SJCRH30 (cell line): ENCODE measurements around the gene KIAA0040. TPM values are rescaled to one million over a fixed set of nuclear protein-coding genes. Genes with fewer than 3 reads are reported as not detected.

ENCODE experiments used
- DNase-seq, 2 experiments: peaks; one replicate each; pipeline ENCODE4 v3.0.0-alpha.2; 2015 to 2020
- H3K27ac ChIP-seq: fragments of 250-450 bp; sonication (Bioruptor Pico); 2 replicates; pipeline ENCODE4 v1.5.1; 2020; ENCODE audit warnings: mild to moderate bottlenecking, moderate library complexity
- H3K27me3 ChIP-seq: fragments of 250-450 bp; sonication (Bioruptor Pico); 2 replicates; pipeline ENCODE4 v1.5.1; 2020; ENCODE audit warnings: mild to moderate bottlenecking, moderate library complexity
- H3K36me3 ChIP-seq: fragments of 250-450 bp; sonication (Bioruptor Pico); 2 replicates; pipeline ENCODE4 v1.5.1; 2020; ENCODE audit warnings: mild to moderate bottlenecking, moderate library complexity
- H3K4me1 ChIP-seq: fragments of 250-450 bp; sonication (Bioruptor Pico); 2 replicates; pipeline ENCODE4 v1.5.1; 2020; ENCODE audit warnings: mild to moderate bottlenecking, moderate library complexity
- H3K4me3 ChIP-seq: fragments of 250-450 bp; sonication (Bioruptor Pico); 2 replicates; pipeline ENCODE4 v1.5.1; 2020; ENCODE audit warnings: mild to moderate bottlenecking, moderate library complexity
- H3K9me3 ChIP-seq: fragments of 250-450 bp; sonication (Bioruptor Pico); replicated peaks from 2 replicates; pipeline ENCODE4 v1.5.1; 2020; ENCODE audit warnings: mild to moderate bottlenecking, moderate library complexity
- total RNA-seq: library from RNA; depleted of rRNA; stranded (reverse); fragments of >200 nt; shearing (Covaris generic); gene quantifications from 2 replicates; pipeline ENCODE4 v1.2.3, GENCODE V29; 2014

The KIAA0040 gene
- total RNA-seq, 1 experiment from 2014 or later: 1.7 TPM

GRCh38 chr1:175209493-175209921, 16.9 kb upstream of the KIAA0040 start:
- H3K27ac ChIP-seq: peak overlapping the region; percentile 53
- H3K9me3 ChIP-seq: no peaks in the 10 kb centered on the region
- no peak for DNase-seq
- no peaks in the 10 kb centered on the region for H3K27me3 ChIP-seq
- peaks cover 29% of the 10 kb centered on the region for H3K4me1 ChIP-seq
- no peak overlapping the region for H3K4me3 ChIP-seq
- no peaks in the 10 kb centered on the region for H3K36me3 ChIP-seq

GRCh38 chr1:175208773-175209492, 16.4 kb upstream of the KIAA0040 start:
- no peak overlapping the region for H3K4me3 ChIP-seq
- H3K9me3 ChIP-seq: no peaks in the 10 kb centered on the region
- H3K36me3 ChIP-seq: no peaks in the 10 kb centered on the region
- H3K27ac ChIP-seq: peak overlapping the region; percentile 53
- no peaks in the 10 kb centered on the region for H3K27me3 ChIP-seq
- peak; percentile 76 to 83 for DNase-seq
- H3K4me1 ChIP-seq: peaks cover 29% of the 10 kb centered on the region

DNA sequence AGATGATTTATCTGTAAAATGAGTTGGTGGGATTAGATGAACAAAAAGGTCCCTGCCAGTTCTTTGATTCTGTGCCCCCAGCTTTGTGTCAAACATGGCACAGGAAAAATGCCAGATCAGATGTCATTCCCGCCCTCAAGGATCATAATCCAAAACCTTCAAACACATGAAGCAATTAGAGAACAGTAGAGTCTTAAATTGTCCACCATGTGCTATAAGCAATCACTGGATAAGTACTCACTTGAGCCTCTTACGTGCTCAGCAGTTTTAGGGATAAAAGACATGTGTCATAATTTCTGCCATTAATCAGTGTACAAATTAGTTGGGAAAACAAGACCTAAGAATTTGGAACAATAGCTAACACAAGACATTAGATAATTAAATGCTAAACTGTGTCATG, 15.4 kb upstream of the KIAA0040 start:
- no peak overlapping the region for H3K4me3 ChIP-seq

GRCh38 chr1:175206687-175207086, 14.1 kb upstream of the KIAA0040 start:
- no peak overlapping the region for H3K4me3 ChIP-seq
- no peaks in the 10 kb centered on the region for H3K9me3 ChIP-seq
- no peak for DNase-seq
- peaks cover 30% of the 10 kb centered on the region for H3K4me1 ChIP-seq
- no peaks in the 10 kb centered on the region for H3K36me3 ChIP-seq
- no peaks in the 10 kb centered on the region for H3K27me3 ChIP-seq
- no peak overlapping the region for H3K27ac ChIP-seq

More for the DNA sequence above, 15.4 kb upstream of the KIAA0040 start:
- Histone ChIP-seq H3K4me1 (peaks cover 29% of the 10 kb centered on the region), H3K9me3 (no peaks in the 10 kb centered on the region), H3K27ac (peak overlapping the region; percentile 53; the same call in 1 of the 2 replicates), H3K36me3 (no peaks in the 10 kb centered on the region), H3K27me3 (no peaks in the 10 kb centered on the region)
- DNase-seq: peak in 1 of 2 experiments; percentile 57

DNA sequence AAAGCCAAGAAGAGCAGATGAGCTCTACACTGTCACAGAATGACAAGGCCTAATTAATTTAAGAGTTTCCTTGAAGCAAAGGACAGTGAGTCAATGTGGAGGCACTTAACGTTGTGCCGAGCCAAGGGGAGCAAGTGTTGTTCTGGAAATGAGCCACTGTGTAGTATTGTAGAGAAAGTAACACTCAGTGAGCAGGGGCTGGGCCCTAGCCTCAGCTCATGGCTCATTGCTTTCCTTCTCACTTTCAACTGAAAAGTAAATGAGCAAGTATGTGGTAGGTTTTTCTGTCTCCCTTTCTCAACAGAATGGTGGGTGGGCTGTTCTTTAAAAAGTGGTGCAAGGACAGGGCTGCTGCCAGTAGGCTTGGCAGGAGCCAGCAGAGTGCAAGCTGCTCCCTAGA, 11.8 kb upstream of the KIAA0040 start:
- no peak overlapping the region for H3K4me3 ChIP-seq
- no peaks in the 10 kb centered on the region for H3K36me3 ChIP-seq
- no peak for DNase-seq
- no peaks in the 10 kb centered on the region for H3K9me3 ChIP-seq
- no peaks in the 10 kb centered on the region for H3K27me3 ChIP-seq
- H3K27ac ChIP-seq: no peak overlapping the region
- H3K4me1 ChIP-seq: peaks cover 33% of the 10 kb centered on the region

- peaks cover 25% of the 10 kb centered on the region for H3K4me1 ChIP-seq
- no peak overlapping the region for H3K27ac ChIP-seq
- DNase-seq: no peak
- H3K9me3 ChIP-seq: no peaks in the 10 kb centered on the region
- H3K4me3 ChIP-seq: no peak overlapping the region
- H3K36me3 ChIP-seq: no peaks in the 10 kb centered on the region
- H3K27me3 ChIP-seq: no peaks in the 10 kb centered on the region
These were observed 11.0 kb upstream of the KIAA0040 start for GRCh38 chr1:175203570-175204068.

GRCh38 chr1:175200678-175201521, 8.3 kb upstream of the KIAA0040 start:
- H3K4me3 ChIP-seq: no peak overlapping the region
- H3K4me1 ChIP-seq: peaks cover 12% of the 10 kb centered on the region; the same call in 1 of the 2 replicates
- H3K9me3 ChIP-seq: no peaks in the 10 kb centered on the region
- H3K27ac ChIP-seq: no peak overlapping the region
- no peaks in the 10 kb centered on the region for H3K36me3 ChIP-seq
- H3K27me3 ChIP-seq: no peaks in the 10 kb centered on the region
- DNase-seq: peak in 1 of 2 experiments; percentile 32

- no peaks in the 10 kb centered on the region for H3K27me3 ChIP-seq
- no peak overlapping the region for H3K27ac ChIP-seq
- no peaks in the 10 kb centered on the region for H3K36me3 ChIP-seq
- H3K4me1 ChIP-seq: peaks cover 16% of the 10 kb centered on the region
- no peak for DNase-seq
- H3K9me3 ChIP-seq: no peaks in the 10 kb centered on the region
- H3K4me3 ChIP-seq: no peak overlapping the region
These were observed 5.8 kb upstream of the KIAA0040 start for GRCh38 chr1:175198332-175198731.

DNA sequence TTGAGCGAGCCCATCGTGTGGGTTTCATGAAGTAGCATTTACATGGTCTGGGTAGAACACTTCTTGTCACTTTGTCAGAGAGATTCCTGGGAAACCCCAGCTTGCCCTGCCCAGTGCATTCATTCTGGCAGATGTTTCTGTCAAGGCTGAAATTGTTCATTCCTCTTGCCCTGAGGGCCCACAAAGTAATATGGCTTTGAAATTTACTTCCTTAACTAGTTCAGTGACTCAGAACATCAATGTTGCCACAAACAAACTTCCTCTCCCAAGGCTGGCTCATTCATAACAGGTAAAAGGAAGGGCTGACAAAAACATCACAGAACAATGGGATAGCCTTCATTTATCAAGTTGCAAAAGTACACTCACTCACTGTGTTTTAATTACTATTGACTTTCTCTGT, 5.0 kb upstream of the KIAA0040 start:
- H3K9me3 ChIP-seq: no peaks in the 10 kb centered on the region
- no peaks in the 10 kb centered on the region for H3K36me3 ChIP-seq
- H3K27me3 ChIP-seq: no peaks in the 10 kb centered on the region
- H3K4me1 ChIP-seq: peaks cover 16% of the 10 kb centered on the region
- no peak overlapping the region for H3K27ac ChIP-seq
- no peak for DNase-seq
- H3K4me3 ChIP-seq: no peak overlapping the region

GRCh38 chr1:175195798-175196197, 3.2 kb upstream of the KIAA0040 start:
- Histone ChIP-seq H3K27ac (no peak overlapping the region), H3K36me3 (no peaks in the 10 kb centered on the region), H3K27me3 (no peaks in the 10 kb centered on the region), H3K9me3 (no peaks in the 10 kb centered on the region), H3K4me1 (peaks cover 5% of the 10 kb centered on the region), H3K4me3 (no peak overlapping the region)
- DNase-seq: no peak

- no peak for DNase-seq
- no peaks in the 10 kb centered on the region for H3K36me3 ChIP-seq
- H3K4me3 ChIP-seq: no peak overlapping the region
- no peaks in the 10 kb centered on the region for H3K9me3 ChIP-seq
- H3K4me1 ChIP-seq: peaks cover 4% of the 10 kb centered on the region
- no peaks in the 10 kb centered on the region for H3K27me3 ChIP-seq
- no peak overlapping the region for H3K27ac ChIP-seq
These were observed 2.7 kb upstream of the KIAA0040 start for GRCh38 chr1:175195281-175195680.

DNA sequence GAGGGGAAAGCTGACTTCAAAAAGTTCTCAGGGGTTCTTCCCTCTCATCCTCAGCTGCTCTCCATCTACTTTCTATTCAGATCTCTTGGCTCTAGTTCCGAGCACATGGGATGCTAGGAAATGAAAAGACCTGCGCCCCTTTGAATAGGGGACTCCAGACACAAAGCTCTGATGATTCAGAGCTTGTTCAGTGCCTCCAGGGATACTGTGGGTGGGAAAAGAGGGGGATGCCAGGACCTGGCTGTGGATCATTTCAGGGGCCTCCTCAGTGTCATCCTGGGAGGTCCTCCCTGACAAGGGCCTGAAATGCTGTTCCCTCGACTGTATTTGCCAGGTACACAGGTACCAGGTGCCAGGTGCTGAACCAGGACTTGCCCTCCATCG, 943 bp upstream of the KIAA0040 start:
- peak overlapping the region; percentile 60 for H3K4me3 ChIP-seq
- no peaks in the 10 kb centered on the region for H3K9me3 ChIP-seq
- peaks cover 4% of the 10 kb centered on the region for H3K4me1 ChIP-seq
- no peaks in the 10 kb centered on the region for H3K27me3 ChIP-seq
- H3K27ac ChIP-seq: peak overlapping the region; percentile 42; the same call in 1 of the 2 replicates
- DNase-seq: no peak
- H3K36me3 ChIP-seq: no peaks in the 10 kb centered on the region

GRCh38 chr1:175192111-175192629, 406 bp downstream of the KIAA0040 start:
- DNase-seq: peak in 1 of 2 experiments; percentile 28
- Histone ChIP-seq H3K36me3 (no peaks in the 10 kb centered on the region), H3K27me3 (no peaks in the 10 kb centered on the region), H3K4me3 (peak overlapping the region; percentile 60), H3K4me1 (peaks cover 4% of the 10 kb centered on the region), H3K27ac (no peak overlapping the region), H3K9me3 (no peaks in the 10 kb centered on the region)

GRCh38 chr1:175191659-175192058, 917 bp downstream of the KIAA0040 start:
- Histone ChIP-seq H3K27me3 (no peaks in the 10 kb centered on the region), H3K36me3 (no peaks in the 10 kb centered on the region), H3K4me3 (peak overlapping the region; percentile 60; the same call in 1 of the 2 replicates), H3K4me1 (peaks cover 4% of the 10 kb centered on the region), H3K27ac (no peak overlapping the region), H3K9me3 (no peaks in the 10 kb centered on the region)
- DNase-seq: no peak

- Histone ChIP-seq H3K36me3 (no peaks in the 10 kb centered on the region), H3K4me1 (peaks cover 4% of the 10 kb centered on the region), H3K27me3 (no peaks in the 10 kb centered on the region)
These were observed 3.6 kb downstream of the KIAA0040 start for GRCh38 chr1:175188936-175189335.

More at GRCh38 chr1:175188936-175189335, 3.6 kb downstream of the KIAA0040 start:
- no peak overlapping the region for H3K4me3 ChIP-seq
- DNase-seq: no peak
- H3K27ac ChIP-seq: no peak overlapping the region
- no peaks in the 10 kb centered on the region for H3K9me3 ChIP-seq
